Suprapubic skin (tissue), 3 donors: ENCODE measurements around the gene PFAS.

ENCODE experiments used
- CTCF ChIP-seq, 2 donors: fragments of 200-600 bp in 1 of 2; fragments of 450-650 bp in 1 of 2; sonication (generic) in 1 of 2; IDR thresholded peaks; one replicate each; pipeline ENCODE4 v1.5.1; 2016 to 2019; ENCODE audit warnings: antibody characterized with exemption in 2 of 2, mild to moderate bottlenecking in 1 of 2, moderate library complexity in 1 of 2
- POLR2A ChIP-seq, 2 donors: fragments of 450-650 bp; IDR thresholded peaks; one replicate each; pipeline ENCODE4 v1.6.1; 2017; ENCODE audit warnings: antibody characterized with exemption in 2 of 2, mild to moderate bottlenecking in 2 of 2, moderate library complexity in 2 of 2

GRCh38 chr17:8275421-8276290 lies 26.6 kb downstream of the PFAS start:
- TF ChIP-seq CTCF (IDR thresholded peaks at IDR 0.05) (no peak), POLR2A (IDR thresholded peaks at IDR 0.05) (no peak)
